GM23338 (cell line): ENCODE measurements around the gene HOXA9.

Source experiments
- CREB1 ChIP-seq: fragments of 250-450 bp; sonication (Bioruptor Pico); IDR thresholded peaks from 2 replicates; pipeline ENCODE4 v1.5.0; 2020; ENCODE audit warnings: low read depth, mild to moderate bottlenecking, moderate library complexity
- EZH2 ChIP-seq: fragments of 200-600 bp; sonication (generic); IDR thresholded peaks from one replicate; pipeline ENCODE4 v1.8.0; 2017; ENCODE audit warnings: antibody characterized with exemption, mild to moderate bottlenecking, low read depth; ENCODE audit not compliant: unreplicated experiment
- JUNB ChIP-seq: IDR thresholded peaks from one replicate; pipeline ENCODE4 v1.6.1; 2016; ENCODE audit warnings: antibody characterized with exemption; ENCODE audit not compliant: unreplicated experiment
- POLR2AphosphoS5 ChIP-seq: IDR thresholded peaks from 2 replicates; pipeline ENCODE4 v1.6.1; 2016; ENCODE audit warnings: antibody characterized with exemption, low read depth
- REST ChIP-seq: IDR thresholded peaks from one replicate; pipeline ENCODE4 v1.6.1; 2018; ENCODE audit warnings: antibody characterized with exemption; ENCODE audit not compliant: unreplicated experiment
- ZNF114 ChIP-seq: fragments of 250-450 bp; sonication (Bioruptor Pico); IDR thresholded peaks from 2 replicates; pipeline ENCODE4 v1.5.0; 2020; ENCODE audit warnings: mild to moderate bottlenecking, moderate library complexity
- ZNF462 ChIP-seq: fragments of 250-450 bp; sonication (Bioruptor Pico); IDR thresholded peaks from 2 replicates; pipeline ENCODE4 v1.5.0; 2020; ENCODE audit warnings: mild to moderate bottlenecking, moderate library complexity
- TF ChIP-seq, protein P1 (sequence below), 2 experiments: fragments of 200-600 bp in 1 of 2; sonication (generic) in 1 of 2; conservative IDR thresholded peaks; 2 replicates each; pipeline versions ENCODE4 v1.5.1 to v1.6.1; 2016 to 2017; ENCODE audit warnings: antibody characterized with exemption in 2 of 2, low read depth in 2 of 2, mild to moderate bottlenecking in 2 of 2, moderate library complexity in 1 of 2

DNA sequence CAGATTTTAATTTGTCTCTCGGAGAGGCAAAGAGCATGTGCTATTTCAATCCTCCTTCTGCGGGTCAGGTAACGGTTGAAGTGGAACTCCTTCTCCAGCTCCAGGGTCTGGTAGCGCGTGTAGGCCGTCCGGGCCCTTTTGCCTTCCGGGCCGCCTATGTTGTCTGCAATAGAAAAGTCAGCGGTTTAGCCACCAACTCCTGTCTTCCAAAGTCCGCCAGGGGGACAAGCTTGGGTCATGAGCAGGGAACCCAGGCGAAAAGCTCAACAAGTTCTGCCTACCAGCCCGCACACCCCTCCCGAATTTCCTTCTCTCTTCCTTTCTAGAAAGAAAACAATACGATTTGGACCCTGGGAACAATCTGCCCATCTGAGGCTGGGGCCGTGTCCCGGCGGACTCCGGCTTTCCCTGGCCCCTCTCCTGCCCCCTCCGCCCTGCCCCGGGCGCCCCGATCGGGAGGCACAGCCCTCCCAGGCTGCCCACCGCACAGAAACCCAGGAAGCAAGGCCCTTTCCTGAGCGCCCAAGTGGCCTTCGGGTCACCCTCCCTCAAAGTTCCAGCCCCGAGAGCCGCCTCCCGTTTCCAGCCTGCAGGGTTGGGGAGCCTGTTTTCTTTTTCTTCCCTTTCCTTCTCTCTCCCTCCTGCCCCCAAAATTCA lies 23.3 kb downstream of the HOXA9 start:
- TF ChIP-seq, protein P1, sequence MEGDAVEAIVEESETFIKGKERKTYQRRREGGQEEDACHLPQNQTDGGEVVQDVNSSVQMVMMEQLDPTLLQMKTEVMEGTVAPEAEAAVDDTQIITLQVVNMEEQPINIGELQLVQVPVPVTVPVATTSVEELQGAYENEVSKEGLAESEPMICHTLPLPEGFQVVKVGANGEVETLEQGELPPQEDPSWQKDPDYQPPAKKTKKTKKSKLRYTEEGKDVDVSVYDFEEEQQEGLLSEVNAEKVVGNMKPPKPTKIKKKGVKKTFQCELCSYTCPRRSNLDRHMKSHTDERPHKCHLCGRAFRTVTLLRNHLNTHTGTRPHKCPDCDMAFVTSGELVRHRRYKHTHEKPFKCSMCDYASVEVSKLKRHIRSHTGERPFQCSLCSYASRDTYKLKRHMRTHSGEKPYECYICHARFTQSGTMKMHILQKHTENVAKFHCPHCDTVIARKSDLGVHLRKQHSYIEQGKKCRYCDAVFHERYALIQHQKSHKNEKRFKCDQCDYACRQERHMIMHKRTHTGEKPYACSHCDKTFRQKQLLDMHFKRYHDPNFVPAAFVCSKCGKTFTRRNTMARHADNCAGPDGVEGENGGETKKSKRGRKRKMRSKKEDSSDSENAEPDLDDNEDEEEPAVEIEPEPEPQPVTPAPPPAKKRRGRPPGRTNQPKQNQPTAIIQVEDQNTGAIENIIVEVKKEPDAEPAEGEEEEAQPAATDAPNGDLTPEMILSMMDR (conservative IDR thresholded peaks at IDR 0.05; ENCODE audit: low read depth in 2 of 2), result 0 out of 4 replicates have a peak, but pooled peaks have one; percentile 5 to 13
- TF ChIP-seq REST (no peak), EZH2 (peak; percentile 85), JUNB (no peak), CREB1 (no peak), POLR2AphosphoS5 (no peak), ZNF114 (no peak), ZNF462 (CRISPR knock-in tag) (no peak)
